Measurements from ENCODE around the gene SMG6. TPM values are rescaled to one million over a fixed set of nuclear protein-coding genes. Genes with fewer than 3 reads are reported as not detected.

Gene SMG6
- total RNA-seq, 1 donor from 2014 or later, result 36.7 TPM

GRCh38 chr17:2336215-2336851 lies 32.7 kb upstream of the SMG6 start, which contains the start of gene TSR1:
TSS of gene TSR1 (minus strand) at chr17:2336457. CDS start at chr17:2336427, 30 bp downstream.
- Mint-ChIP-seq H3K4me1 (ENCODE audit: unreplicated experiment) (peaks cover 25% of the 10 kb centered on the region), H3K27ac (ENCODE audit: unreplicated experiment) (peak within 1 kb of the TSS; percentile 94), H3K9me3 (ENCODE audit: unreplicated experiment) (no peaks in the 10 kb centered on the region), H3K36me3 (ENCODE audit: unreplicated experiment) (peaks cover 11% of the 10 kb centered on the region), H3K4me3 (ENCODE audit: unreplicated experiment) (peak within 1 kb of the TSS; percentile 99), H3K27me3 (ENCODE audit: unreplicated experiment) (no peaks in the 10 kb centered on the region)
- peak; percentile 96 for DNase-seq (ENCODE audit: extremely low spot score, unreplicated experiment)
- peak; percentile 30 for TF ChIP-seq CTCF (IDR thresholded peaks at IDR 0.05)

- no peaks in the 10 kb centered on the region for H3K27me3 Mint-ChIP-seq (ENCODE audit: unreplicated experiment)
- peaks cover 13% of the 10 kb centered on the region for H3K36me3 Mint-ChIP-seq (ENCODE audit: unreplicated experiment)
- H3K4me1 Mint-ChIP-seq (ENCODE audit: unreplicated experiment), result peaks cover 25% of the 10 kb centered on the region
- no peak for DNase-seq (ENCODE audit: extremely low spot score, unreplicated experiment)
- peak overlapping the region; percentile 94 for H3K27ac Mint-ChIP-seq (ENCODE audit: unreplicated experiment)
- H3K9me3 Mint-ChIP-seq (ENCODE audit: unreplicated experiment), result no peaks in the 10 kb centered on the region
- H3K4me3 Mint-ChIP-seq (ENCODE audit: unreplicated experiment), result peak overlapping the region; percentile 99
- no peak for TF ChIP-seq CTCF (IDR thresholded peaks at IDR 0.05)
These were observed 32.2 kb upstream of the SMG6 start for GRCh38 chr17:2335726-2336214.

GRCh38 chr17:2331303-2331702 lies 27.7 kb upstream of the SMG6 start:
- H3K27me3 Mint-ChIP-seq (ENCODE audit: unreplicated experiment), result no peaks in the 10 kb centered on the region
- no peak overlapping the region for H3K27ac Mint-ChIP-seq (ENCODE audit: unreplicated experiment)
- no peaks in the 10 kb centered on the region for H3K9me3 Mint-ChIP-seq (ENCODE audit: unreplicated experiment)
- peaks cover 32% of the 10 kb centered on the region for H3K36me3 Mint-ChIP-seq (ENCODE audit: unreplicated experiment)
- no peak overlapping the region for H3K4me3 Mint-ChIP-seq (ENCODE audit: unreplicated experiment)
- no peak for TF ChIP-seq CTCF (IDR thresholded peaks at IDR 0.05)
- H3K4me1 Mint-ChIP-seq (ENCODE audit: unreplicated experiment), result peaks cover 16% of the 10 kb centered on the region
- no peak for DNase-seq (ENCODE audit: extremely low spot score, unreplicated experiment)

GRCh38 chr17:2323629-2324314 lies 20.2 kb upstream of the SMG6 start:
- Mint-ChIP-seq H3K27ac (ENCODE audit: unreplicated experiment) (no peak overlapping the region), H3K4me1 (ENCODE audit: unreplicated experiment) (no peaks in the 10 kb centered on the region), H3K9me3 (ENCODE audit: unreplicated experiment) (no peaks in the 10 kb centered on the region), H3K27me3 (ENCODE audit: unreplicated experiment) (no peaks in the 10 kb centered on the region), H3K4me3 (ENCODE audit: unreplicated experiment) (no peak overlapping the region), H3K36me3 (ENCODE audit: unreplicated experiment) (peaks cover 40% of the 10 kb centered on the region)
- no peak for TF ChIP-seq CTCF (IDR thresholded peaks at IDR 0.05)
- DNase-seq (ENCODE audit: extremely low spot score, unreplicated experiment), result no peak

GRCh38 chr17:2321399-2321798 lies 17.8 kb upstream of the SMG6 start:
- Mint-ChIP-seq H3K36me3 (ENCODE audit: unreplicated experiment) (peaks cover 37% of the 10 kb centered on the region), H3K4me1 (ENCODE audit: unreplicated experiment) (no peaks in the 10 kb centered on the region), H3K9me3 (ENCODE audit: unreplicated experiment) (no peaks in the 10 kb centered on the region), H3K4me3 (ENCODE audit: unreplicated experiment) (no peak overlapping the region), H3K27ac (ENCODE audit: unreplicated experiment) (no peak overlapping the region), H3K27me3 (ENCODE audit: unreplicated experiment) (no peaks in the 10 kb centered on the region)
- no peak for TF ChIP-seq CTCF (IDR thresholded peaks at IDR 0.05)
- DNase-seq (ENCODE audit: extremely low spot score, unreplicated experiment), result no peak
